Mesothelial cell of epicardium (in vitro differentiated cells): ENCODE results near the gene CRABP1. TPM values are rescaled to one million over a fixed set of nuclear protein-coding genes. Genes with fewer than 3 reads are reported as not detected.

Experiments used
- DNase-seq, 2 experiments: peaks; one replicate each; pipeline ENCODE4 v3.0.0; 2021; ENCODE audit warnings: low spot score in 2 of 2; ENCODE audit not compliant: unreplicated experiment in 2 of 2
- H3K27ac Mint-ChIP-seq: 2 replicates; pipeline ENCODE4 v1.8.0; 2021; ENCODE audit warnings: mixed read lengths
- H3K27me3 Mint-ChIP-seq: 2 replicates; pipeline ENCODE4 v1.8.0; 2021; ENCODE audit warnings: low read depth, mixed read lengths
- H3K36me3 Mint-ChIP-seq: 2 replicates; pipeline ENCODE4 v1.8.0; 2021; ENCODE audit warnings: mixed read lengths
- H3K4me1 Mint-ChIP-seq: 2 replicates; pipeline ENCODE4 v1.8.0; 2021; ENCODE audit warnings: mixed read lengths
- H3K4me3 Mint-ChIP-seq: 2 replicates; pipeline ENCODE4 v1.8.0; 2021; ENCODE audit warnings: mild to moderate bottlenecking, moderate library complexity, mixed read lengths
- H3K9me3 Mint-ChIP-seq: 2 replicates; pipeline ENCODE4 v1.8.0; 2021; ENCODE audit warnings: mixed read lengths
- total RNA-seq: library from RNA; stranded (reverse); gene quantifications from 3 replicates; pipeline ENCODE4 v1.2.1, GENCODE V29; 2021
- TF ChIP-seq, protein P1 (sequence below): fragments of 200-600 bp; sonication (generic); IDR thresholded peaks from one replicate; pipeline ENCODE4 v1.5.0; 2021; ENCODE audit warnings: antibody characterized with exemption; ENCODE audit not compliant: unreplicated experiment

Gene CRABP1
- total RNA-seq, 1 donor from 2014 or later = 155 TPM

DNA sequence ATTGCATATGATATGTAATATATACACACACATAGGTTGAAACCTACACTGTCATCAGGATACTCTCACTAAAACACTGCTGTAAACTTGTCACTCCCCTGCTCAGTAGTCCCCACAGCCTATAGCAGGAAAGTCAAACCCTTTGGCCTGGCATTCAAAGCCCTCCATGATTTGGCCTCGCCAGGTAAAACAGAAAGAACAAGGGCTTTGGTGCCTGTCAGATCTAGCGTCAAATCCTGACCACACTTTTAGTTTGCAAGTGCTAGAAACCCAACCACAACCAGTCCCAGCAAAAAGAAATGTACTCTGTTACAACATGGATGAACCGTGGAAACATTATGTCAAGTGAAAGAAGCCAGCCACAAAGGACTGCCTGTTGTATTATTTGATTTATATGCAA is 11.4 kb downstream of the CRABP1 start:
- no peaks in the 10 kb centered on the region for H3K27me3 Mint-ChIP-seq
- no peak overlapping the region for H3K4me3 Mint-ChIP-seq

GRCh38 chr15:78353093-78353492 is 12.9 kb downstream of the CRABP1 start:
- Mint-ChIP-seq H3K4me3 (no peak overlapping the region), H3K36me3 (no peaks in the 10 kb centered on the region), H3K27ac (no peak overlapping the region), H3K27me3 (no peaks in the 10 kb centered on the region), H3K9me3 (no peaks in the 10 kb centered on the region), H3K4me1 (peaks cover 11% of the 10 kb centered on the region)
- TF ChIP-seq, protein P1, sequence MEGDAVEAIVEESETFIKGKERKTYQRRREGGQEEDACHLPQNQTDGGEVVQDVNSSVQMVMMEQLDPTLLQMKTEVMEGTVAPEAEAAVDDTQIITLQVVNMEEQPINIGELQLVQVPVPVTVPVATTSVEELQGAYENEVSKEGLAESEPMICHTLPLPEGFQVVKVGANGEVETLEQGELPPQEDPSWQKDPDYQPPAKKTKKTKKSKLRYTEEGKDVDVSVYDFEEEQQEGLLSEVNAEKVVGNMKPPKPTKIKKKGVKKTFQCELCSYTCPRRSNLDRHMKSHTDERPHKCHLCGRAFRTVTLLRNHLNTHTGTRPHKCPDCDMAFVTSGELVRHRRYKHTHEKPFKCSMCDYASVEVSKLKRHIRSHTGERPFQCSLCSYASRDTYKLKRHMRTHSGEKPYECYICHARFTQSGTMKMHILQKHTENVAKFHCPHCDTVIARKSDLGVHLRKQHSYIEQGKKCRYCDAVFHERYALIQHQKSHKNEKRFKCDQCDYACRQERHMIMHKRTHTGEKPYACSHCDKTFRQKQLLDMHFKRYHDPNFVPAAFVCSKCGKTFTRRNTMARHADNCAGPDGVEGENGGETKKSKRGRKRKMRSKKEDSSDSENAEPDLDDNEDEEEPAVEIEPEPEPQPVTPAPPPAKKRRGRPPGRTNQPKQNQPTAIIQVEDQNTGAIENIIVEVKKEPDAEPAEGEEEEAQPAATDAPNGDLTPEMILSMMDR = no peak
- no peak for DNase-seq

More for the DNA sequence above, 11.4 kb downstream of the CRABP1 start:
- peaks cover 24% of the 10 kb centered on the region for H3K4me1 Mint-ChIP-seq
- TF ChIP-seq, protein P1 = no peak
- H3K36me3 Mint-ChIP-seq = no peaks in the 10 kb centered on the region
- H3K9me3 Mint-ChIP-seq = no peaks in the 10 kb centered on the region
- H3K27ac Mint-ChIP-seq = no peak overlapping the region
- DNase-seq = no peak

- H3K27ac Mint-ChIP-seq = no peak overlapping the region
- no peaks in the 10 kb centered on the region for H3K27me3 Mint-ChIP-seq
Measured at GRCh38 chr15:78355177-78355576, 15.0 kb downstream of the CRABP1 start.

DNA sequence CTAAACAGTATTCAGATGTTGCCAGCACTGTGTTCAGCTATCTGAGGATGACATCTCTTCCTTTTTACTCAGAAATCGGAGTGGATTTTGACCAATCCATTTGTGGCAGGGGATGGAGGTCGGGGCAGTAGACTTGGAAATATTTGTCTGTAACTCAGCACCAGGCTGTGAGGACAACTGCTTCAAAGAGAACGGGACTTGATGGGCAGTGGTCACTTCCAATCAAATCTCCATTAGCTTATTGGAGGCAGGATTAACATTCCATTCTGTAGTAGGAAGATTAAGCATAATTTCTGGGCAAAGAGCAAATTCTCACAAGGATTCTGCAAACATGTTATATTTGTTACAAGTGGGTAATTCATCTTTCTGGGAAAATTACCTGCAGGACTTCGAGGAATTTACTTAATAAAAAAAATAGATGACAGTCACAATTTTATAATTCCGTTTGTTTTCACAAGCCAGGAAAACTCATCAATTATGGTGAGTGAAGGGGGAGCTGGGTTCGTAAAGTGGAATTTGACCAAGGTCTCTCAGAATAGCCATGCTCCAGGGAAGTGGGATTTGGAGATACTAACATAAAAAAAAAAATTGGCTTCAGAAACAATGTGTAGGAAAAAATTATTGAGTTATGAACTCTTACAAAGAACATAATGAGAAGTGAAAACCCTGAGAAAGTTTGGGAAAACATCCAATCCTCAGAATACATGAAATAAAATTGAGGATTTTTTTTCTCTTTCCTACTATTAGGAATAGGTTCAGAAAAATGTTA is 18.1 kb downstream of the CRABP1 start:
- peak overlapping the region; percentile 92 for H3K27ac Mint-ChIP-seq
- H3K4me1 Mint-ChIP-seq = peaks cover 30% of the 10 kb centered on the region
- H3K9me3 Mint-ChIP-seq = no peaks in the 10 kb centered on the region
- TF ChIP-seq, protein P1 = no peak
- H3K27me3 Mint-ChIP-seq = no peaks in the 10 kb centered on the region
- DNase-seq = no peak
- no peak overlapping the region for H3K4me3 Mint-ChIP-seq
- no peaks in the 10 kb centered on the region for H3K36me3 Mint-ChIP-seq

More at GRCh38 chr15:78355177-78355576, 15.0 kb downstream of the CRABP1 start:
- Mint-ChIP-seq H3K4me3 (no peak overlapping the region), H3K36me3 (no peaks in the 10 kb centered on the region), H3K9me3 (no peaks in the 10 kb centered on the region), H3K4me1 (peaks cover 21% of the 10 kb centered on the region)
- TF ChIP-seq, protein P1 = no peak
- DNase-seq = no peak

GRCh38 chr15:78359041-78359808 is 19.1 kb downstream of the CRABP1 start:
- Mint-ChIP-seq H3K27me3 (no peaks in the 10 kb centered on the region), H3K4me1 (peaks cover 31% of the 10 kb centered on the region), H3K4me3 (no peak overlapping the region), H3K27ac (peak overlapping the region; percentile 63), H3K9me3 (no peaks in the 10 kb centered on the region), H3K36me3 (no peaks in the 10 kb centered on the region)
- DNase-seq = no peak
- TF ChIP-seq, protein P1 = no peak
